ENCODE results near the gene GNB5. TPM values are rescaled to one million over a fixed set of nuclear protein-coding genes. Genes with fewer than 3 reads are reported as not detected.

GNB5 gene
- total and polyA plus RNA-seq, 2 of the 13 experiments (the other 11 are each of a cell fraction or from before 2014, with no cell fraction given), result 13.7 to 14.4 TPM

- 0 out of 2 replicates have a peak, but pooled peaks have one; percentile 18 for TF ChIP-seq ZBTB33 (CRISPR knock-in tag; IDR thresholded peaks at IDR 0.05)
These were observed 66.8 kb downstream of the GNB5 start (continued) for GRCh38 chr15:52124270-52124880.

- DNase-seq (ENCODE audit: low spot score) (no peak), FAIRE-seq (no peak), ATAC-seq (no peak)
- 97% methylated on average over 2 of the region's 2 CpGs for WGBS (ENCODE audit: low lambda C conversion rate)
- no peaks in the 10 kb centered on the region for H3K79me2 ChIP-seq (ENCODE audit: insufficient read depth, low read length)
- no peak overlapping the region for H2AFZ ChIP-seq (ENCODE audit: low read length)
- H3K4me1 ChIP-seq (ENCODE audit: insufficient read depth, low read length), result peaks cover 38% of the 10 kb centered on the region
- intact Hi-C loops (cut with micrococcal nuclease; ENCODE audit: unreplicated experiment), result no loop called here
- H3K4me2 ChIP-seq (ENCODE audit: low read depth, low read length), result no peak overlapping the region
- ChIA-PET CTCF (ENCODE audit: low intra/inter-chr PET ratio, low total read pairs) (no interaction called here), POLR2A (no interaction called here)
- H3K27me3 ChIP-seq (ENCODE audit: control insufficient read depth in 1 of 2, insufficient read depth in 2 of 2, low read length in 2 of 2), result no peaks in the 10 kb centered on the region
- no peak overlapping the region for H3K4me3 ChIP-seq (replicated peaks in 1 of 3; ENCODE audit: insufficient read depth in 1 of 3, low read depth in 2 of 3, low read length in 3 of 3)
- H3K9ac ChIP-seq (ENCODE audit: insufficient read depth, low read depth, low read length), result no peak overlapping the region
- H4K20me1 ChIP-seq (ENCODE audit: insufficient read depth, low read length), result no peaks in the 10 kb centered on the region
- in situ Hi-C loops (cut with HindIII; ENCODE audit: extremely low pct_ligation_motif_present, low pct_unique_long_range_greater_than_20kb), result no loop called here
- H3K9me3 ChIP-seq (ENCODE audit: low read length), result no peaks in the 10 kb centered on the region
- TF ChIP-seq HMG20B (CRISPR knock-in tag; conservative IDR thresholded peaks at IDR 0.05), result no peak
- peak; percentile 28; the same call in 1 of the 2 replicates for TF ChIP-seq CREB1 (IDR thresholded peaks at IDR 0.05)
- TF ChIP-seq CREB1 (CRISPR knock-in tag; IDR thresholded peaks at IDR 0.05), result no peak
- H3K27ac ChIP-seq (ENCODE audit: extremely low read length, insufficient read depth, low read length), result no peak overlapping the region
- H3K36me3 ChIP-seq (replicated peaks in 1 of 2; ENCODE audit: control insufficient read depth in 1 of 2, insufficient read depth in 2 of 2, low read length in 2 of 2), result no peaks in the 10 kb centered on the region
- no TSS peak for BruUV-seq (replicated peaks)
These were observed 69.3 kb downstream of the GNB5 start for GRCh38 chr15:52121896-52122295.

GRCh38 chr15:52121006-52121405 lies 70.2 kb downstream of the GNB5 start:
- no peak overlapping the region for H3K27ac ChIP-seq (ENCODE audit: extremely low read length, insufficient read depth, low read length)
- ATAC-seq (no peak), FAIRE-seq (no peak), DNase-seq (ENCODE audit: low spot score) (no peak)
- in situ Hi-C loops (cut with HindIII; ENCODE audit: extremely low pct_ligation_motif_present, low pct_unique_long_range_greater_than_20kb), result no loop called here
- WGBS (ENCODE audit: low lambda C conversion rate), result 76% methylated on average over 5 of the region's 5 CpGs
- no peaks in the 10 kb centered on the region for H3K79me2 ChIP-seq (ENCODE audit: insufficient read depth, low read length)
- ChIA-PET POLR2A (interaction anchor here (1.3 to 1.5 kb wide), 2 partner anchors 14 to 16 kb away, joined by 3 read pairs; no protein-coding TSS in a partner anchor), CTCF (ENCODE audit: low intra/inter-chr PET ratio, low total read pairs) (interaction anchor here (0.7 kb wide), 1 partner anchor 597 kb away, joined by 3 read pairs; no protein-coding TSS in a partner anchor)
- TF ChIP-seq DR1 (CRISPR knock-in tag; IDR thresholded peaks at IDR 0.05), result no peak
- TF ChIP-seq ZNF687 (CRISPR knock-in tag; IDR thresholded peaks at IDR 0.05), result peak; percentile 27; the same call in 1 of the 2 replicates
- TF ChIP-seq ZFX (CRISPR knock-in tag; IDR thresholded peaks at IDR 0.05; ENCODE audit: low read depth), result peak; percentile 16; the same call in 1 of the 2 replicates
- no peak for TF ChIP-seq TMF1 (CRISPR knock-in tag; IDR thresholded peaks at IDR 0.05; ENCODE audit: low read depth)
- TF ChIP-seq ZNF335 (CRISPR knock-in tag; IDR thresholded peaks at IDR 0.05), result no peak
- no peaks in the 10 kb centered on the region for H4K20me1 ChIP-seq (ENCODE audit: insufficient read depth, low read length)
- no peak overlapping the region for H3K4me3 ChIP-seq (replicated peaks in 1 of 3; ENCODE audit: insufficient read depth in 1 of 3, low read depth in 2 of 3, low read length in 3 of 3)
- H3K4me2 ChIP-seq (ENCODE audit: low read depth, low read length), result no peak overlapping the region
- no peaks in the 10 kb centered on the region for H3K27me3 ChIP-seq (ENCODE audit: control insufficient read depth in 1 of 2, insufficient read depth in 2 of 2, low read length in 2 of 2)
- H3K36me3 ChIP-seq (replicated peaks in 1 of 2; ENCODE audit: control insufficient read depth in 1 of 2, insufficient read depth in 2 of 2, low read length in 2 of 2), result no peaks in the 10 kb centered on the region
- no peak overlapping the region for H2AFZ ChIP-seq (ENCODE audit: low read length)
- intact Hi-C loops (cut with micrococcal nuclease; ENCODE audit: unreplicated experiment), result no loop called here
- H3K4me1 ChIP-seq (ENCODE audit: insufficient read depth, low read length), result peaks cover 47% of the 10 kb centered on the region
- H3K9me3 ChIP-seq (ENCODE audit: low read length), result no peaks in the 10 kb centered on the region
- BruUV-seq (replicated peaks), result TSS peak; percentile 48
- no peak overlapping the region for H3K9ac ChIP-seq (ENCODE audit: insufficient read depth, low read depth, low read length)

All from HepG2 (cell line).